Measurements from ENCODE around the gene TRIM24.
A peak's percentile ranks its signal among the peaks of the same experiment; 100 is the strongest.

The TRIM24 gene

GRCh38 chr7:138613630-138614029, 153.6 kb downstream of the TRIM24 start:
- Mint-ChIP-seq H3K27me3 (no peaks in the 10 kb centered on the region), H3K27ac (no peak overlapping the region), H3K9me3 (no peaks in the 10 kb centered on the region), H3K4me1 (ENCODE audit: low read depth) (peaks cover 5% of the 10 kb centered on the region), H3K4me3 (no peak overlapping the region), H3K36me3 (ENCODE audit: low read depth) (no peaks in the 10 kb centered on the region)

GRCh38 chr7:138616085-138616484, 156.0 kb downstream of the TRIM24 start:
- Mint-ChIP-seq H3K27ac (no peak overlapping the region), H3K36me3 (ENCODE audit: low read depth) (no peaks in the 10 kb centered on the region), H3K27me3 (no peaks in the 10 kb centered on the region), H3K9me3 (no peaks in the 10 kb centered on the region), H3K4me1 (ENCODE audit: low read depth) (no peaks in the 10 kb centered on the region), H3K4me3 (no peak overlapping the region)

- Mint-ChIP-seq H3K4me1 (ENCODE audit: low read depth) (no peaks in the 10 kb centered on the region), H3K36me3 (ENCODE audit: low read depth) (no peaks in the 10 kb centered on the region), H3K27me3 (no peaks in the 10 kb centered on the region), H3K27ac (peak overlapping the region; percentile 49), H3K9me3 (no peaks in the 10 kb centered on the region), H3K4me3 (no peak overlapping the region)
Measured at GRCh38 chr7:138618506-138618905, 158.4 kb downstream of the TRIM24 start.

- Mint-ChIP-seq H3K4me1 (ENCODE audit: low read depth) (peaks cover under 1% of the 10 kb centered on the region), H3K4me3 (no peak overlapping the region), H3K9me3 (no peaks in the 10 kb centered on the region), H3K27ac (no peak overlapping the region), H3K27me3 (no peaks in the 10 kb centered on the region), H3K36me3 (ENCODE audit: low read depth) (no peaks in the 10 kb centered on the region)
Measured at GRCh38 chr7:138618933-138619332, 158.9 kb downstream of the TRIM24 start.

GRCh38 chr7:138622841-138623240, 162.8 kb downstream of the TRIM24 start:
- Mint-ChIP-seq H3K4me1 (ENCODE audit: low read depth) (peaks cover 32% of the 10 kb centered on the region), H3K27ac (no peak overlapping the region), H3K27me3 (no peaks in the 10 kb centered on the region), H3K36me3 (ENCODE audit: low read depth) (no peaks in the 10 kb centered on the region), H3K4me3 (no peak overlapping the region), H3K9me3 (no peaks in the 10 kb centered on the region)

- H3K27ac Mint-ChIP-seq: peak overlapping the region; percentile 83
- no peaks in the 10 kb centered on the region for H3K9me3 Mint-ChIP-seq
- peaks cover 43% of the 10 kb centered on the region for H3K4me1 Mint-ChIP-seq (ENCODE audit: low read depth)
- no peaks in the 10 kb centered on the region for H3K27me3 Mint-ChIP-seq
- H3K36me3 Mint-ChIP-seq (ENCODE audit: low read depth): no peaks in the 10 kb centered on the region
- H3K4me3 Mint-ChIP-seq: peak overlapping the region; percentile 48
Measured at GRCh38 chr7:138625084-138625848, 165.2 kb downstream of the TRIM24 start.

GRCh38 chr7:138625849-138626230, 165.8 kb downstream of the TRIM24 start:
- Mint-ChIP-seq H3K36me3 (ENCODE audit: low read depth) (no peaks in the 10 kb centered on the region), H3K27me3 (no peaks in the 10 kb centered on the region), H3K27ac (peak overlapping the region; percentile 83), H3K4me1 (ENCODE audit: low read depth) (peaks cover 45% of the 10 kb centered on the region), H3K9me3 (no peaks in the 10 kb centered on the region), H3K4me3 (peak overlapping the region; percentile 48)

GRCh38 chr7:138626846-138627245, 166.8 kb downstream of the TRIM24 start:
- no peaks in the 10 kb centered on the region for H3K27me3 Mint-ChIP-seq
- H3K9me3 Mint-ChIP-seq: no peaks in the 10 kb centered on the region

GRCh38 chr7:138627361-138627760, 167.3 kb downstream of the TRIM24 start:
- H3K4me3 Mint-ChIP-seq: no peak overlapping the region

More at GRCh38 chr7:138626846-138627245, 166.8 kb downstream of the TRIM24 start:
- Mint-ChIP-seq H3K4me1 (ENCODE audit: low read depth) (peaks cover 45% of the 10 kb centered on the region), H3K4me3 (no peak overlapping the region), H3K27ac (no peak overlapping the region), H3K36me3 (ENCODE audit: low read depth) (no peaks in the 10 kb centered on the region)

GRCh38 chr7:138630059-138630610, 170.1 kb downstream of the TRIM24 start:
- Mint-ChIP-seq H3K36me3 (ENCODE audit: low read depth) (no peaks in the 10 kb centered on the region), H3K27me3 (no peaks in the 10 kb centered on the region), H3K9me3 (no peaks in the 10 kb centered on the region), H3K4me1 (ENCODE audit: low read depth) (peaks cover 32% of the 10 kb centered on the region), H3K4me3 (peak overlapping the region; percentile 19), H3K27ac (no peak overlapping the region)

More at GRCh38 chr7:138627361-138627760, 167.3 kb downstream of the TRIM24 start:
- Mint-ChIP-seq H3K36me3 (ENCODE audit: low read depth) (no peaks in the 10 kb centered on the region), H3K9me3 (no peaks in the 10 kb centered on the region), H3K4me1 (ENCODE audit: low read depth) (peaks cover 45% of the 10 kb centered on the region), H3K27me3 (no peaks in the 10 kb centered on the region), H3K27ac (no peak overlapping the region)

GRCh38 chr7:138632384-138632783, 172.3 kb downstream of the TRIM24 start:
- Mint-ChIP-seq H3K27ac (no peak overlapping the region), H3K9me3 (no peaks in the 10 kb centered on the region), H3K4me1 (ENCODE audit: low read depth) (peaks cover 12% of the 10 kb centered on the region), H3K4me3 (no peak overlapping the region), H3K27me3 (no peaks in the 10 kb centered on the region), H3K36me3 (ENCODE audit: low read depth) (no peaks in the 10 kb centered on the region)

GRCh38 chr7:138632826-138633602, 173.0 kb downstream of the TRIM24 start:
- peaks cover 12% of the 10 kb centered on the region for H3K4me1 Mint-ChIP-seq (ENCODE audit: low read depth)
- no peak overlapping the region for H3K4me3 Mint-ChIP-seq
- no peaks in the 10 kb centered on the region for H3K36me3 Mint-ChIP-seq (ENCODE audit: low read depth)
- no peaks in the 10 kb centered on the region for H3K9me3 Mint-ChIP-seq
- H3K27ac Mint-ChIP-seq: no peak overlapping the region
- no peaks in the 10 kb centered on the region for H3K27me3 Mint-ChIP-seq

All from stimulated activated naive CD8-positive, alpha-beta T cell treated with anti-CD3 and anti-CD28 coated beads, Interleukin-15, Interleukin-2, amounts not matched to agents 100 ng/mL and 50 ng/mL, for 24 hours (primary cell).